HG03159 (cell line): ENCODE measurements around the gene SLC6A7.

Experiments
- ATAC-seq: cut with Tn5 transposase; IDR thresholded peaks from one replicate; pipeline ENCODE4 v1.9.1; 2021; ENCODE audit warnings: mild to moderate bottlenecking, moderate library complexity; ENCODE audit not compliant: unreplicated experiment

The SLC6A7 gene

DNA sequence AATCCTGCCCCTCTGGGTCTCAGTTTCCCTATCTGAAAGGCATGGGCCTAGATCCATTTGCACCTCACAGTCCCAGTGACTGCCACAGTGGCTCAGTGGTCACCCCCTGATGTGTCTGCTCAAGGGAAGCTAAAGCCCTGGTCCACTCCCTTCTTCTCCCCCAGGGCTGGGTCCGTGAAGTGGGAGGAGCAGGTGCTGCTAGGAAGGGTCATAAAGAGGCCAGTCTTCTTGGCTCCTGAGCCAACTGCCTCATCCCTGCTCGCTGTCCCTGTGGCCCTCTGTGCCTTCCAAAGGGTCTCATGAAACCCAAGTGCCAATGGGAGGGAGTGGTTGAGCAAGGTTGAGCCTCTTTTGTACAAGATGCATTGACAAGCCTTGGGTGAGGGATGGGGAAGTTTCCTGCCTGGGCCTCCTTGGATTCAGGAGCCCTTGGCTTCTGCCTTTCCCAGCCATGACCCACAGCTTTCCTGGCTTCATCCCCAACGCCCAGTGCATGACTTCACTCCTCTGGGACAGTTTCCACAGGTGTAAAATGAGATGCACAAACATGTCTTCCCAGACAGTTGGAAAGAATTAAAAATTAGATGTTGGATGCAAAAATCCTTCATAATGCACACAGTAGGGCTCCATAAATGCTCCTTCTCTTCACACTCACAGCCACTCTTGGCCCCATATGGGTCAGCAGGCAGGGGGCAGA, 1.6 kb upstream of the SLC6A7 start:
- no peak for ATAC-seq

DNA sequence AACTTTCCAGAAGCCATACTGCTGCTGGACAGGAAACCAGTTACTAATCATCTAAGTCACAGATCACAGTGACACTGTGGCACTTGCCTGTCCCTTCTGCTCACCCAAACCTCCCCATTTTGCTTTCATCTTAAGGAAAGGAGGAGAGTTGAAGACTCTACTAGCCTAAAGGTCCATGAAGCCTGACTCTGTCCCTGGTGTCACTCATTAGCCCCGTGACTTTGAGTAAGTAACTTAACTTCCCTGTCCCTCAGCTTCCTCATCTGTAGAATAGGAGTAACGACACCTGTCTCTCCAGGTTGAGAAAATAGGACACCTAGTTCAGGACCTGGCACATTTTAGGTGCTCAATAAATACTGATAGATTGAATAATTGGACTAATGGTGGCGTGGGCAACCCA, 536 bp upstream of the SLC6A7 start:
- no peak for ATAC-seq

DNA sequence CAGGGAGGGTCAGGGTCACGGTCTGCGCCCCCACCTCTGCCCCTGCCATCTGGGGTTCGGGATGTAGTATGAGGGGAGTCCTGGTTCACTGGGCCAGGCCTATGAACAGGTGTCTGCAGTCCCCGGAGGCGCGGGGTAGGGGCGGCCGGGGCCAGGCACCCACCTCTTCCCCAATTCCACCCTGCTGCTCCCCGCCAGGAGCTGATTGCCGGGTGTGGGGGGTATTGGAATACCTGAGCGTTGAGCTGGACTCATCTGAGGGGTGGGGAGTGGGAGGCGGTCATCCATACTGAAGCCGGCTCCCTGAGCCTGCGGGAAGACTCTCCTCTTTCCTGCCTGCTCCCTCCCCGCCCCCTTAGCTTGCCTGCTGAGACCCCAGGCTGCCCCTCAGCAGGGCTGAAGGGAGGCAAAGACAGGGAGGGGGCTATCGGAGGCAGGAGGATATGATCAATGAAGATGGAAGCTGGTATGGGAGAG, 679 bp downstream of the SLC6A7 start:
- no peak for ATAC-seq

DNA sequence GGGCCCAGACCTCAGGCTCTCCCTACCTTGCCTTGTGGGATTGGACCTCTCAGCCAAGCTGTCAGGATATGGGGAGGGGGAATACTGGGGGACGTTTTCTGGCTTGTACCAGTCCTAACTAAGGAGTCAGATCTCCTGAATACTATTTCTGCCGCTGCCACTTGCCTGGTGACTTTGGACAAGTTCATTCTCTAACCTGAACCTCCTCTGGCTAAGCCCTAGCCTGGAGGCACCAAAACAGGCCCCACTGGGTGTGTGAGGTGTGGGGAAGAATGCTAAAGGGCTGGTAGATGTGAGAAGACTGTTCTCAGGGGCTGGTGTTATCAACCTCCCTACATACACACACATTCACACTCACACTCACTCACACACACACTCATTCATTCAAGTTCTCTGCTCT, 1.1 kb downstream of the SLC6A7 start:
- ATAC-seq: no peak

DNA sequence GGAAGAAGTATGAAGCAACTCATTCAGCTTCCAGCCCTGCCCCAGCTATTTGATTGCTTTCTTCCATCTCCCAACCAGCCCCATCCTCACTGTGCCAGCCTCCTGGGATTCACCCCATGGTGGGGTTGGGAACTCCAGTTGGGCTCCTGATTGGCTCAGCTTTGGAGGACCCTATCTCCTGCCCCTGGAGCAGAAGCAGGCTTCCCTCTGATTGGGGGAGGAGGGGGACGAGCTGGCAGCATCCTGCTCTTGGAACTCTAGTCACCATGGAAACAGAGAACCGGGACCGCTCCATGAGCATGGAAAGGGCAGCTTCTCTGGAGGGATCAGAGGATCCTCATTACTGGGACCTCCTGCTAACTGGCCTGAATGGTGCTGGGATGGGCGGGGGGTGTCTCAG, 2.6 kb downstream of the SLC6A7 start:
- no peak for ATAC-seq

DNA sequence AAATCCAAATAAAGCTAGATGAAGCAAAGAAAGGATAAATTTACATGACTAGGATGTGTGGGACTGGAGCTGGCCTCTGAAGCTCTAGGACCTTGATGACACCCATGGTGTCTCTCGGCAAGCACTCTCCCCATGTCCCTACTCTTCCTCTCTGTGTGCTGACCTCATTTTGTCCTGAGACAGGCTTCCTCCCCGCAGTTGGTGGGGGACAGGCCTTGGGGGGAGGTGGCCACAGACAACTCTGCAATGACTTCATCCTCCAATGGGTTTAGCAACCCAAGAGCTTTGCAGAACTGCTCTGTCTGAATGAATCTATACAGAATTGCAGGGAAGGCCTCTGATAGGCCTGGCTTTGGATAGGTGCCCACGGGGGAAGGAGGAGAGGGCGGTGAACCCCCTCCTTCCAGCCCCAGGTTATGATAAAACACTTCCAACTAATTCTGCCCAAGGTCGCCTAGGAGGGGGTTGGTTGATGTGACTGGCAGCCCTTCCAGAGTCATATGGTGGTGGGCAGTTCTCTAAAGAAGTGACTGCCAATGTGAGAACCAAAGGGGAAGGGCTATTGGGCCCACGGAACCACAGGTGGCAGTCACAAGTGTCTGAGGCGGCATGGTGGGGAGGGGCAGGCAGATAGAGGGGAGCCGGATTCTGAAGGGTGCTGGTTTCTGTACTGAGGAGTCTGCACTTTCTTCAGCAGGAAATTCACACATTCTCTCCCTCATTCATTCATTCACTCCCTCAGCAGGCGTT, 6.0 kb downstream of the SLC6A7 start:
- ATAC-seq: no peak

DNA sequence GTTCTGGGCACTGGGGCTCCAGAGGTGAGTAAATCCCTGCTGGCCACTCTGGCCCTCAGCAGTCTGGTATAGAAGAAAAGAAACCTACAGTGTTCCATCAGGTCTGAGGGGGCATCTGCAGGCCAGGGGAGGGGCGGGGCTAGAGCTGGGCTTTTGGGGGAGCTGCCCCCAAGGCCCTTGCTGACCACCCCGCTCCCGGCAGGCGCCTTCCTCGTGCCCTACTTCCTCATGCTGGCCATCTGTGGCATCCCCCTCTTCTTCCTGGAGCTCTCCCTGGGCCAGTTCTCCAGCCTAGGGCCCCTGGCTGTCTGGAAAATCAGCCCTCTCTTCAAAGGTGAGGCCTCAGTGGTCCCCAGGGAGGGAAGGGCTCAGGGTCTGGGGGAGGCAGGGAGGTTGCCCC, 6.7 kb downstream of the SLC6A7 start:
- ATAC-seq: no peak

DNA sequence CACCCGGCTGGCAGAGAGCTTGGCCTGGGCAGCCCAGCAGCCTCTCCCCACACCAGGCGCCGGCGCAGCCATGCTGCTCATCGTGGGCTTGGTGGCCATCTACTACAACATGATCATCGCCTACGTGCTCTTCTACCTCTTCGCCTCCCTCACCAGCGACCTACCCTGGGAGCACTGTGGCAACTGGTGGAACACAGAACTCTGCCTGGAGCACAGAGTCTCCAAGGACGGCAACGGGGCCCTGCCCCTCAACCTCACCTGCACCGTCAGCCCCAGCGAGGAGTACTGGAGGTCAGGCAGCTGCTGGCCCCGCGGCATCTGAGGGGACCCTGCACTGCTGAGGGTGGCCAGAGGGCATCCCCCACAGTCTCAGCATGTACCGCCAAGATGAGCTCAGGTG, 7.1 kb downstream of the SLC6A7 start:
- no peak for ATAC-seq

DNA sequence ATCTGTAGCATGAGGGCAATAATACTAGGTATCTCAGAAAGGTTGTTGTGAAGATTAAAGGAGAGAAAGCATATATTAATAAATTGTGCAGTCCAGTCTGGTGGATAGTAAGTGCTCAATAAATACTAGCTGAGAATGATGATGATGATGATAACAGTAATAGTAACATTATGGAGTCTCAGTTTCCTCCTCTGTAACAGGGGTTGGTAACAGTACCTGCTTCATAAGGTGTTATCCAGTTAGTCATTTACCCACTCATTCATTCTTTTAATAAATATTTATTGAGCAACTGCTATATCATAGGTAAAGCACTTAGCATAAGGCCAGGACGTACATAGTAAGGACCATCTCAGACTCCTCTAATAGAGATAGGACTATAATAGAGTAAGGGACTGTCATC, 7.6 kb downstream of the SLC6A7 start:
- ATAC-seq: no peak

DNA sequence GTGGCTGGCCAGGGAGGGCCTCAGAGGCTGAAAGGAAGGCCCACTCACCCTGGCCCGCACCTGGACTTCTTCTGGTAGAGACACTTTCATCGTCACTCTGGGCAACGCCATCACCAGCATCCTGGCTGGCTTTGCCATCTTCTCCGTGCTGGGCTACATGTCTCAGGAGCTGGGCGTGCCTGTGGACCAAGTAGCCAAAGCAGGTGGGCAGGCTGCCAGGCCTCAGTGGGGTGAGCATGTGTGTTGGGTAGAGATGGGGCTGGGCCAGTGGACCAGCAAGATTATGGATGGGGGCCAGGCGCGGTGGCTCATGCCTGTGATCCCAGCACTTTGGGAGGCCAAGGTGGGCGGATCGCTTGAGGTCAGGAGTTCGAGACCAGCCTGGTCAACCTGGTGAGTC, 12.6 kb downstream of the SLC6A7 start:
- no peak for ATAC-seq

DNA sequence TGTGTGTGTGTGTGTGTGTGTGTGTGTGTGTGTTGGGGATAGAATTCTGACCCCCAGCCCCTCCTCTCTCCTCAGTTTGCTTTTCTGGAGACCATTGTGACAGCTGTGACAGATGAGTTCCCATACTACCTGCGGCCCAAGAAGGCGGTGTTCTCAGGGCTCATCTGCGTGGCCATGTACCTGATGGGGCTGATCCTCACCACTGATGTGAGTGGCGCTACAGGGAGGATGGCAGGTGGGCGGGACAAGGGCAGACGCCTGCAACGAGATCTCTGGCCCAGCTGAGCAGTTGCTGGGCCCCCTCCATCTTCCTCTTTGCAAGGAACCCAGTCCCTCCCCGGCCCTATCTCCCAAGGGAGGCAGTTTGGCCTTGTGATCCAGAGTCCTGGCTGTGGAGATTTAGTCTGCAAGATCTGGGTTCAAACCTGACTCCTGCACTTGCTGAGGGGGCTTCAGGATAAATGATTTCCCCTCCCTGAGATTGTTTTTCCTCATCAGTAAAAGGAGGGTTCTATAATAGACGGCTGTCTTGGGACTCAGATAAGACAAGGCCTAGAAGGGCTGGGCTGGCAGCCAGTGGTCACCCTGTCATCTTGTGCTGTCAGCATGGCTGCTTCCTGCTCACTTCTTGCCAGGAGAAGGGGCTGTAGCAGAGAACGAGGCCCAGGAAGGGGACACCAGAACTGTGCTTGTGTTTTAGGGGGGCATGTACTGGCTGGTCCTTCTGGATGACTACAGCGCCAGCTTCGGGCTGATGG, 14.1 kb downstream of the SLC6A7 start:
- no peak for ATAC-seq

DNA sequence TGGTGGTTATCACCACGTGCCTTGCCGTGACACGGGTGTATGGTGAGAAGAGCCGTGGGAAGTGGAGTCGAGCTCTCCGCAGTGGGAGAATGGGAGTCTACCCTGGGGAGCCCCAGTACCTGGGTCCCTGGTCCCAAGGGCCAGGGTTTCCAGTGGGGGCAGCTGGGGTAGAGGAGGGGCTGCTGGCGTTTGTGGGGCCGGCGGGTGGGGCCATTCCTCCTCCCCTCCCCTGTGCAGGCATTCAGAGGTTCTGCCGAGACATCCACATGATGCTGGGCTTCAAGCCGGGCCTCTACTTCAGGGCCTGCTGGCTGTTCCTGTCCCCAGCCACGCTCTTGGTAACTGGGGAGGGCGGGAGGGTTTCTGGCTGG, 14.7 kb downstream of the SLC6A7 start:
- no peak for ATAC-seq

DNA sequence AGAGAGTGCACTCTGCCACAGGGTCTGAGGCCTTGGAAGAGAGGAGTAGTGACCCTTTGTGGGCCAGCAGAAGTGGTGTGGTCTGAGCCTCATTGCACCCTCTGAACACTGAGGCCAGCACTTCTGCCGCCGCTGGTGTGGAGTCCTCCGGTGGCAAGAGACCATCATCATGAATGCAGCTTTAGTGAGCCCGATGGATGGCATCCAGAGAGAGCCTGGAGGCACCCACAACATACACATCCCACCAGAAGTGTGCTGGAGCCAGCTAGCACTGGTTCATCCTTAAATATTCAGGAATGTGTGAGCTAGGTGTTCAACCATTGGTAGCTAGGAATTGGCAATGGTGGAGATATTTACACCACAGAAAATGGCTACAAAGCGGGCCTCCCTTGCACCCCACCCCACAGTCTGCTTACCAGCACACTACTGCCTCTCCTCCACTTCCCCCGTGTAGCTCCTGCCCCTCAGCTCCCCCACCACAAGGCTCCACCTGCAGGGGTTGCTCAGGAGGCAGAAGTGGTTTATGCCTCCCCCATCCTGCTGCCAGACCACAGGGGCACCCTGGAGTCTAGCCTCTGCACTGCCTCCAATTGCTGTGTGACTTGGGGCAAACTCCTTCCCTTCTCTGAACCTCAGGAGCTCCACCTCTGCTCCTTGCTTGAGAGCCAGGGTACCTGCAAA, 16.4 kb downstream of the SLC6A7 start:
- no peak for ATAC-seq

DNA sequence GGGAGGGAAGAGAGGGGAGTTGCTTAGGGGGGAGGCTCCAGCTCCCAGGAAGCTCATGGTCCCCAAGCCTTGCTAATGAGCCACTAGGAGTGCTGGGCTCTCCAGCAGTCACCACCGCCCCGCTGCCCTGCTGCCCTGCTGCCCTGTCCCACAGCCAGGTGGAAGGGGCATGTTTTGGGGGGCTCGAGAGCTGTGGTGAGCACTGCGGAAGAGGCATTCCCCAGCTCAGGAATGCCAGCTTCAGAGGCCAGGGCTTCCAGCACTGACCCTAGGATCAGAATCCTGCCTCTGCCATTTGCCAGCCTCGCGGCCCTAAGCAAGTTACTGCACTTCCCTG, 16.9 kb downstream of the SLC6A7 start:
- no peak for ATAC-seq

DNA sequence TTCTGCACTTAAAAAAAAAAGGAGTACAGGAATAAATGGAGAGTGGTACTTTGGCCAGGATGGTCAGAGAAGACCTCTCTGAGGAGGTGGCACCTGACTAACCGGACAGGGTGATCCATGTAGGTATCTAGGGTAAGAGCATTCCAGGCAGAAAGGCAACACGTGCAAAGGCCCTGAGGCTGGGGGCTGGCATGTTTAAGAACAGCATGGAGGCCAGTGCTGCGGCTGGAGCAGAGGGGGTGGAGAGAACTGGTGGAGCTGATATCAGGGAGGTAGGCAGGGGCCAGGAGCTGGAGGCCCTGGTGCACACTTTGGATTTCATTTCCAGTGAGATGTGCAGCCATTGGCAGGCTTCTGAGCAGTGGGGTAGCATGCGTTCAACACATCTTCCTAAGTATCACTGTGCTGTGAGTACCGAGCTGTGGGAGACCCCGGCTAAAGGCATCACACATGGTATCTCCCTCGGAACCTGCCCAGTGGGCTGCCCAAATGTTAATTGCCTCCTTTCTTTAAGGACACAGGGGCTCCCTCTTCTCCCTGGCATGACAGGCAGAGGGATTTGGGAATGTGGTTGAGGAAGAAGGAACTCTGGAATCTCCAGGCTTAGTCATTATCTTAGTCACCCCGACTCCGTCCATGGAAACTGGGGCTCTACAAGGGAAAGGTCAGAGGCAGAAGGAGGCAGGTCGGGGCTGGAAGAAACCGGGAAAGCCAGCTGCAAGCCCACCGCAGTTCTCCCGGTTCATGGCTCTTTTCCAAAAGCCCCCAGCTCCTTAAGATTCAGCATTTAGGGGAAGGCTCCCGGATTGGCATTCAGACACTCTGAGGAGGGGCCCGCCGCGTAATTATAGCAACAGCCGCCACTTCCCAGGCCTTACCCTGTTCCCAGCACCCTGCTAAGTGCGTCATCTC, 18.6 kb downstream of the SLC6A7 start:
- no peak for ATAC-seq

DNA sequence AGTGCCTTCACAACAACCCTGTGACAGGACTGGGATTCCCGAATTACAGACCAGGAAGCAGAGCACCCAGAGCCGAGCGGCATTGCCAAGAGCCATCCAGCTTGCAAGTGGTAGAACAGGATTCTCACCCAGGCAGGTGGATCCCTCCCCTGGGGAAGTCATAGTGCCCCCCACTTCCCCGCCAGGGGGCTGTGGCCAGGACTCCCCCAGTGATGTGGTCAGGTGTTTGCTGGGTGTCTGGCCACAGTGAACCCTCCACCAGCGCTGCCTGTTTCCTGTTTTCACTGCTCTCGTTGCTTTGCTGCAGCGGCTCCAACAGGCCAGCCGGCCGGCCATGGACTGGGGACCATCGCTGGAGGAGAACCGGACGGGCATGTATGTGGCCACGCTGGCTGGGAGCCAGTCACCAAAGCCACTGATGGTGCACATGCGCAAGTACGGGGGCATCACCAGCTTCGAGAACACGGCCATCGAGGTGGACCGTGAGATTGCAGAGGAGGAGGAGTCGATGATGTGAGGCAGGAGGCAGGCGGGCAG, 19.3 kb downstream of the SLC6A7 start:
- ATAC-seq: no peak

DNA sequence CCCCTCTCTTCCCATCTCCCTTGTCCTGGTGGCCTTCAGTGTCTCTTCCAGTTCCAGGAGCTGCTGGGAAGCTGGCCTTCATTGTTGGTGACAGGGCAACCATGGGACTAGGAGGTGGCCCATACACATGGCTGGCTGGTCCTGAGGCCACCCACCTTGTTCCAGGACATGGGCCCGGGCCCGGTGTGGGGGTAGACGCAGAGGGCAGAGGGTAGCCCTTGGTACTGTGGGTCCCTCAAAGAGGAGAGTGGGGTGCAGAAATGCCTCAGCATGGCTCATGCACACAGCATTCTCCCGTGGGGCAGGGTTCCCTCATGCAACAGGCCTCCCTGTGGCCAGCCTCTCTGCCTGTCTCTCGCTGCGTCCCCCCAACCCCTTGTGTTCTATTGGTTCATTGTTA, 20.8 kb downstream of the SLC6A7 start:
- no peak for ATAC-seq

DNA sequence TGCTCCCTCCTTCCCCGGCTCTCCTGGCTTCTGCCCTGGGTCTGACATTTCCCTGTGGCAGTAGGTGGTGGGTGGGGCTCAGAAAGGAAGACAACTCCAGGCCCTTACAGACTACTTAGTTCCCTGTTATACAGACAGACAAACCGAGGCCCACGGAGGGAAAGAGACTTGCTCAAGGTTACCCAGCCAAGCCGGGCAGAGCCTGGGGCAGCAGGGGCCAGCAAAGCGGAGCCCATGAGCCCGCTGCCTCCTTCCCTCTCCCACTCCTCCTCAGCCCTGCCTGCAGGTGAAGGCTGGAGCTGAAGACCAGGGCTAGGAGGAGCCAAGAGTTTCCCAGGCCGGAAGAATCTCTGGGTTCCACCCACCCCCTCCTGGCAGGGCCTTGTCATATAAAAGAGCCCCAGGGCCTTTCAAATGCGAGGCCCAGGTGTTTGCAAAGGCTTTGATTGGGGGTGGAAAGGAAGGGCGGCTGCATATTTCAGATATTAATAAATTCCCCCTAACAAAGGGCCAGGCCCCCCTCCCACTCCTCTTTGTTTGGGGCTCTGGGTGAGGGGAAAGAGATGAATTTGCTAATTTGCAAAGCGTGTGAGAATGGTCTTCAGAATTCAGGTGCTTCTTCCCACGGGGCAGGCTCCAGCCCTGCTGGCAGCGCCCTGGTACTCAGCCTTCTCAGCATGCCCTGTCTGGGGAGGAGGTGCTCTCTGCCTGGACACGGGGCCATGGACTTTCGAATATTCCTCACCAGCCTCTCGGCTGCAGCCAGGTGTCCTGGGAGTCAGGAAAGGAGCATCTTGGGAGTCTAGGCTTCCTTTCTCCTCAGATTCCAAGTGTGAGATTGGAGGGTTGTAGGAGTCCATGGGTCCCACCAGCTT, 21.5 kb downstream of the SLC6A7 start:
- ATAC-seq: no peak

DNA sequence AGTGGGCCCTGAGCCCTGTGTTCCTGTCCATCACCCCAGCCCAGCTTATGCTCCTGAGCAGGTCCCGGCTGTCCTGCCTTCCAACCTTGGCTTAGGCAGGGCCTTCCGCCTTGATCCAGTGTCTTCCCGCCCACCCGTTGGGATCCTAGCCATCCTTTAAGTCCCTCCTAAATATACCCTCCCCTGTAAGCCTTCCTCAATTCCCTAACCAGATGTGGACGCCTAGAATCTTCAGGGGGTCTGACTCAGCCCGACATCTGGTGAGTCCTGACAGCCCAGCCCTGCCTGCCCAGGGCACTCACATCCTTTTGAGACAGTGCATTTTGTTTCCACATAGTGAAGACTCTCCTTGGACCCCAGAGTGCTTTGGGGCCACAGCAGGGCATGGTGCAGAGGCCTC, 23.7 kb downstream of the SLC6A7 start:
- ATAC-seq: no peak
